Measurements from ENCODE around the gene DENND5A. TPM values are rescaled to one million over a fixed set of nuclear protein-coding genes. Genes with fewer than 3 reads are reported as not detected.
A peak's percentile ranks its signal among the peaks of the same experiment; 100 is the strongest.

DENND5A gene
- total RNA-seq, 1 experiment from 2014 or later, result 58.0 TPM

DNA sequence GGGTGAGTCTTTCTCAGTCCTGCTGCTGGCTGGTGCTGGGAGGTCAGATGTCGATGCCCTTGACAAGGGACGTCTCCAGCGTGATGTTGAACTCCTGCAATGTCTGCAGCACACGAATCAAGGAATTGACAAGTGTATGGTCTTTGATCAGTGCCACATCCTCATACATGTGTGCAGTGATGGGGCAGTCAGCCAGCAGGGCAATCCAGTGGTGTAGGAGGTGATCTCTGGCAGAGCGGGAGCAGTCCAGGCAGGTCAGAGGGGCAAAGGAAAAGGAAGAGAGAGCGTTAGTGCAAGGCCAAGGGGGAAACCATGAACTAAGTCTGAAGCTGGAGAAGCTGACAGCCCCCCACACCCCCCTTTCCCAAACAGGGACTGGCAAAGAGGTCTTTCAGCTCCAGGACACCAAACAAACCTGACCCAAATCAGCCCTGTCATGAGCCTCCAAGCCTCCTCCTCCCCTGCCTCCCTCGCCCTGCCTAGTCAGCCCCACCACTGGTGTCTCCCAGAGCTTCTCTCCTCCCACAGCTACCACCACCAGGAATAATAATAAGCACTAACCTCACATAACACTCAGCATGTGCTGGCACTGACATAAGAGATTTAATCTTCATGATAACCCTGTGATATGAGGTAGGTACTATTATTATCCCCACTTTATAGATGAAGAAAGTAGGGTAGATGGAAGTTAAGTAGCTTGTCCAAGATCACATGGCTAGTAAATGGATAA lies 125.4 kb downstream of the DENND5A start:
- BruUV-seq (replicated peaks), result no TSS peak
- H3K27me3 ChIP-seq (replicated peaks; ENCODE audit: control insufficient read depth, insufficient read depth, low read length), result no peaks in the 10 kb centered on the region
- H3K4me3 ChIP-seq (ENCODE audit: low read depth, low read length), result no peak overlapping the region
- no peaks in the 10 kb centered on the region for H3K4me1 Mint-ChIP-seq (ENCODE audit: low read depth, unreplicated experiment)
- peaks cover 42% of the 10 kb centered on the region for H3K36me3 Mint-ChIP-seq (ENCODE audit: insufficient read depth, unreplicated experiment)
- no peaks in the 10 kb centered on the region for H3K9me3 Mint-ChIP-seq (ENCODE audit: unreplicated experiment)
- H3K36me3 ChIP-seq (ENCODE audit: control insufficient read depth, insufficient read depth, low read length), result peaks cover 4% of the 10 kb centered on the region; the same call in 1 of the 2 replicates
- TF ChIP-seq, protein P1, sequence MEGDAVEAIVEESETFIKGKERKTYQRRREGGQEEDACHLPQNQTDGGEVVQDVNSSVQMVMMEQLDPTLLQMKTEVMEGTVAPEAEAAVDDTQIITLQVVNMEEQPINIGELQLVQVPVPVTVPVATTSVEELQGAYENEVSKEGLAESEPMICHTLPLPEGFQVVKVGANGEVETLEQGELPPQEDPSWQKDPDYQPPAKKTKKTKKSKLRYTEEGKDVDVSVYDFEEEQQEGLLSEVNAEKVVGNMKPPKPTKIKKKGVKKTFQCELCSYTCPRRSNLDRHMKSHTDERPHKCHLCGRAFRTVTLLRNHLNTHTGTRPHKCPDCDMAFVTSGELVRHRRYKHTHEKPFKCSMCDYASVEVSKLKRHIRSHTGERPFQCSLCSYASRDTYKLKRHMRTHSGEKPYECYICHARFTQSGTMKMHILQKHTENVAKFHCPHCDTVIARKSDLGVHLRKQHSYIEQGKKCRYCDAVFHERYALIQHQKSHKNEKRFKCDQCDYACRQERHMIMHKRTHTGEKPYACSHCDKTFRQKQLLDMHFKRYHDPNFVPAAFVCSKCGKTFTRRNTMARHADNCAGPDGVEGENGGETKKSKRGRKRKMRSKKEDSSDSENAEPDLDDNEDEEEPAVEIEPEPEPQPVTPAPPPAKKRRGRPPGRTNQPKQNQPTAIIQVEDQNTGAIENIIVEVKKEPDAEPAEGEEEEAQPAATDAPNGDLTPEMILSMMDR (IDR thresholded peaks at IDR 0.05; ENCODE audit: insufficient read depth in 1 of 2, low read depth in 1 of 2, low read length in 1 of 2, severe bottlenecking in 1 of 2, unreplicated experiment in 1 of 2), result no peak
- H3K4me3 Mint-ChIP-seq (ENCODE audit: unreplicated experiment), result no peak overlapping the region
- no peak overlapping the region for H3K27ac Mint-ChIP-seq (ENCODE audit: unreplicated experiment)
- H3K27me3 Mint-ChIP-seq (ENCODE audit: insufficient read depth, unreplicated experiment), result no peaks in the 10 kb centered on the region
- no peaks in the 10 kb centered on the region for H3K9me3 ChIP-seq
- POLR2A ChIA-PET, result interaction anchor here (0.5 kb wide), 1 partner anchor 90 kb away, joined by 5 read pairs; no protein-coding TSS in a partner anchor
- CTCF ChIA-PET, result interaction anchor here (1.3 kb wide), 1 partner anchor 124 kb away, joined by 4 read pairs; no protein-coding TSS in a partner anchor
- DNase-seq, result no peak
- intact Hi-C loops (cut with micrococcal nuclease; ENCODE audit: unreplicated experiment), result loop anchor here (5.0 kb wide), 1 partner anchor 82 kb away; no protein-coding TSS in a partner anchor
- no peaks in the 10 kb centered on the region for H3K4me1 ChIP-seq

DNA sequence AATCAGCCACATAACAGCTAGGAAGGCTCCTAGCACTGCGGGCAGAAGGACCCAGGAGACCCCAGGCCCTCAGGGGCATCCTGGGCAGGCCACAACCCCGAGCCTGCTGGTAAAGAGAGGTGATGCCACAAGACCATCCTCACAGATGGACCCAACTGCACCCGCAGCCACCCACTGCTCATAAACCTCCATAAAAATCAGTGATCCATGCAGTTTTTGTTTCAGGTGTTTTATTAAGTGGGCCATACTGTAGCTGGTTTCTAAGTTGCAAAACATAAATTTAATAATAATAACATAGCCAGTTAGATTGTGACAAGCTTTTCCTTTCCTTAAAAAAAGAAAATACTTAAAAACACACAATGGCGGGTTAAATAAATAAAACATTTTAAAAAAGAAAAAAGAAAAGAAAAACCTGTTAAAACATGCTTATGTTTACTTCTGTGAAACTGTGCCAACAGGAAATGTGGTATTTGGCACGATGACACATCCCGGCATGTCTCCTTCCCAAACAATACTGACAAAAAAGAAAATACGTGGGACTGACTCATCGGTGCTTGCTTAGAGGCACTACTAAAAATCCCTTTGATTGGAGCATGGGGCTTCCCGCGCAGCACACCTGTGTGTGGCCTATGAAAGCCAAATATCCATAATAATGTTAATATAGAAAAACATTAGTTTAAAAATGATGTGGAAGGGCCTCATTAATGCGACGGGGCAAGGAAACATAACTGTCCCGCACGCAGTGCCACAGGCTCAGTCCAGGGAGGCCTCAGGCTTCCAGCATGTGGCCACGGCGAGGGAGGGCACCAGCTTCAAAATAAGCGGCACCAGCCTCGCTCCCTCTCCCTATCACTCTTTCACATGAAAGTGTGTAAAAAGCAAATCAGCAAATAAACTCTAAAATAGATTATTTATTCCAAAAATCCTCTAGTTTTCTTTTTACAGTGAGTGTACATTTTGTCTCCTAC lies 126.3 kb downstream of the DENND5A start:
- Histone ChIP-seq H3K9me3 (no peaks in the 10 kb centered on the region), H3K36me3 (ENCODE audit: control insufficient read depth, insufficient read depth, low read length) (peaks cover 2% of the 10 kb centered on the region; the same call in 1 of the 2 replicates), H3K4me1 (no peaks in the 10 kb centered on the region), H3K27me3 (replicated peaks; ENCODE audit: control insufficient read depth, insufficient read depth, low read length) (no peaks in the 10 kb centered on the region), H3K4me3 (ENCODE audit: low read depth, low read length) (no peak overlapping the region)
- POLR2A ChIA-PET, result no interaction called here
- Mint-ChIP-seq H3K27me3 (ENCODE audit: insufficient read depth, unreplicated experiment) (no peaks in the 10 kb centered on the region), H3K4me1 (ENCODE audit: low read depth, unreplicated experiment) (no peaks in the 10 kb centered on the region), H3K9me3 (ENCODE audit: unreplicated experiment) (no peaks in the 10 kb centered on the region), H3K27ac (ENCODE audit: unreplicated experiment) (no peak overlapping the region), H3K4me3 (ENCODE audit: unreplicated experiment) (no peak overlapping the region), H3K36me3 (ENCODE audit: insufficient read depth, unreplicated experiment) (peaks cover 42% of the 10 kb centered on the region)
- DNase-seq, result no peak
- CTCF ChIA-PET, result interaction anchor here (0.6 to 1.9 kb wide), 6 partner anchors 16 to 506 kb away, joined by 3 to 110 read pairs (median 4); no protein-coding TSS in a partner anchor
- BruUV-seq (replicated peaks), result no TSS peak
- intact Hi-C loops (cut with micrococcal nuclease; ENCODE audit: unreplicated experiment), result loop anchor here (5.0 kb wide), 1 partner anchor 82 kb away; no protein-coding TSS in a partner anchor
- TF ChIP-seq, protein P1 (IDR thresholded peaks at IDR 0.05; ENCODE audit: insufficient read depth in 1 of 2, low read depth in 1 of 2, low read length in 1 of 2, severe bottlenecking in 1 of 2, unreplicated experiment in 1 of 2), result no peak

DNA sequence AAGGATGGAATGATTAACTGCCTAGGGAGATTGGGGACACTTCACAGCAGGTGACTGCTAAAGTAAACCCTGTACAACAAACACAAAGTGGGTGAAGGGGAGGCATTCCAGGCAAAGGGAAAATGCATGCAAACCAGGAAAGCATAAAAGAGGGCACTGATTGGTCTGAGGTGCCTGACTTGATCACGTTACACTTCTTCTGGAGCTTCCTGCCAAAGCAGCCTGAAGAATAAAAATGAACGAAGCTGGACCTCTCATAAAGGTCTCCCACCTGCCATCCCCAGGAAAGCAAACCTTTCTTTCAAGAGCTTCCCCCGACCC lies 127.1 kb downstream of the DENND5A start:
- Mint-ChIP-seq H3K9me3 (ENCODE audit: unreplicated experiment) (no peaks in the 10 kb centered on the region), H3K27ac (ENCODE audit: unreplicated experiment) (peak overlapping the region; percentile 62), H3K4me1 (ENCODE audit: low read depth, unreplicated experiment) (no peaks in the 10 kb centered on the region), H3K27me3 (ENCODE audit: insufficient read depth, unreplicated experiment) (no peaks in the 10 kb centered on the region), H3K36me3 (ENCODE audit: insufficient read depth, unreplicated experiment) (peaks cover 38% of the 10 kb centered on the region), H3K4me3 (ENCODE audit: unreplicated experiment) (no peak overlapping the region)
- DNase-seq, result no peak
- ChIA-PET CTCF (interaction anchor here (0.6 to 2.0 kb wide), 23 partner anchors 9 to 506 kb away, joined by 3 to 110 read pairs (median 6); partner anchors contain the start of genes NRIP3, TMEM9B and WEE1), POLR2A (interaction anchor here (1.0 kb wide), 1 partner anchor 173 kb away, joined by 3 read pairs; no protein-coding TSS in a partner anchor)
- H3K4me1 ChIP-seq, result no peaks in the 10 kb centered on the region
- TF ChIP-seq, protein P1 (IDR thresholded peaks at IDR 0.05; ENCODE audit: insufficient read depth in 1 of 2, low read depth in 1 of 2, low read length in 1 of 2, severe bottlenecking in 1 of 2, unreplicated experiment in 1 of 2), result no peak
- no peak overlapping the region for H3K4me3 ChIP-seq (ENCODE audit: low read depth, low read length)
- intact Hi-C loops (cut with micrococcal nuclease; ENCODE audit: unreplicated experiment), result loop anchor here (5.0 kb wide), 1 partner anchor 81 kb away; no protein-coding TSS in a partner anchor
- no peaks in the 10 kb centered on the region for H3K9me3 ChIP-seq
- no peaks in the 10 kb centered on the region for H3K27me3 ChIP-seq (replicated peaks; ENCODE audit: control insufficient read depth, insufficient read depth, low read length)
- no TSS peak for BruUV-seq (replicated peaks)
- peaks cover 2% of the 10 kb centered on the region; the same call in 1 of the 2 replicates for H3K36me3 ChIP-seq (ENCODE audit: control insufficient read depth, insufficient read depth, low read length)

All from Caco-2 (cell line).